ENCODE measurements around the gene TMEM51. TPM values are rescaled to one million over a fixed set of nuclear protein-coding genes. Genes with fewer than 3 reads are reported as not detected.

Gene TMEM51
- total RNA-seq, 1 donor from 2014 or later: 6.9 TPM

DNA sequence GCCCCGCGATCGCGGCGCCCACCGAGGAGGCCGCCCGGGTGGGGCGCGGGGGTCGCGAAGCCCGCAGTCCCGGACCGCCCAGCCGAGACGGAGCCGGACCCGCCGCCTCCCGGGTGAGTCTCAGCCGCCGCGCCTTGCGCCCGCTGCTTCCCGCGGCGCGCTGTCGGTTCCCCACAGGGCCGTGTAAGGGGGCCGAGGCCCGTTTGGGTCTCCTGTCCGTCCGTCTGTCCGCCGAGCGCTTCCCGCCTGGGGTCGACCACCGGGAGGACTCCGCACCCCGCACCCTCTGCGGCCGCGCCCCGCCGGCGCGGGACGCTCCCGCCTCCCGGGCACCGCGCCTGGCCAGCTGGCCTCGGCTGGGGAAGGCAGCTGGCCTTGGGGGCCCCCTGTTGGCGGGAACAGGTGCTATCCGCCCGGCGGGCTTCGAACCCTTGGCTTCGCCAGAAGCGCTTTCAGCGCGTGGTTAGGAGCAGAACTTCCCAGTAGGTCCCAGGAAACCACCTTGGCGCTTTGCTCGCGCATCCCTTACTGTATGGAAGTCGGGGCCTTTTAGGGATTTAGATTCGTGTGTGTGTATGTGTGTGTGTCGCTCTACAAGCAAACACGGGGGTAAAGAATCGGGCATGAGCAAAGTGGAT lies 414 bp downstream of the TMEM51 start:
- DNase-seq (ENCODE audit: low read depth) (no peak), FAIRE-seq (no peak)
- no peaks in the 10 kb centered on the region for H3K79me2 ChIP-seq (ENCODE audit: insufficient read depth, low read length)
- peaks cover 8% of the 10 kb centered on the region for H3K9me3 Mint-ChIP-seq (ENCODE audit: unreplicated experiment)
- H4K20me1 ChIP-seq (ENCODE audit: insufficient read depth, low read length): peaks cover 11% of the 10 kb centered on the region
- H3K9ac ChIP-seq (ENCODE audit: low read length): peak overlapping the region; percentile 72
- peaks cover 5% of the 10 kb centered on the region for H3K36me3 Mint-ChIP-seq (ENCODE audit: low read depth, unreplicated experiment)
- peak overlapping the region; percentile 62 for H3K4me3 ChIP-seq (ENCODE audit: insufficient read depth, low read depth, low read length)
- peaks cover 10% of the 10 kb centered on the region for H3K4me1 ChIP-seq (ENCODE audit: insufficient read depth, low read length)
- peak overlapping the region; percentile 83 for H2AFZ ChIP-seq (ENCODE audit: low read depth, low read length)
- peak overlapping the region; percentile 89 for H3K4me2 ChIP-seq (ENCODE audit: low read length)
- no peak overlapping the region for H3K27ac ChIP-seq (ENCODE audit: low read depth, low read length)
- TF ChIP-seq EZH2 (IDR thresholded peaks at IDR 0.05; ENCODE audit: insufficient read depth, low read length): no peak
- TF ChIP-seq, protein P1, sequence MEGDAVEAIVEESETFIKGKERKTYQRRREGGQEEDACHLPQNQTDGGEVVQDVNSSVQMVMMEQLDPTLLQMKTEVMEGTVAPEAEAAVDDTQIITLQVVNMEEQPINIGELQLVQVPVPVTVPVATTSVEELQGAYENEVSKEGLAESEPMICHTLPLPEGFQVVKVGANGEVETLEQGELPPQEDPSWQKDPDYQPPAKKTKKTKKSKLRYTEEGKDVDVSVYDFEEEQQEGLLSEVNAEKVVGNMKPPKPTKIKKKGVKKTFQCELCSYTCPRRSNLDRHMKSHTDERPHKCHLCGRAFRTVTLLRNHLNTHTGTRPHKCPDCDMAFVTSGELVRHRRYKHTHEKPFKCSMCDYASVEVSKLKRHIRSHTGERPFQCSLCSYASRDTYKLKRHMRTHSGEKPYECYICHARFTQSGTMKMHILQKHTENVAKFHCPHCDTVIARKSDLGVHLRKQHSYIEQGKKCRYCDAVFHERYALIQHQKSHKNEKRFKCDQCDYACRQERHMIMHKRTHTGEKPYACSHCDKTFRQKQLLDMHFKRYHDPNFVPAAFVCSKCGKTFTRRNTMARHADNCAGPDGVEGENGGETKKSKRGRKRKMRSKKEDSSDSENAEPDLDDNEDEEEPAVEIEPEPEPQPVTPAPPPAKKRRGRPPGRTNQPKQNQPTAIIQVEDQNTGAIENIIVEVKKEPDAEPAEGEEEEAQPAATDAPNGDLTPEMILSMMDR (IDR thresholded peaks at IDR 0.05; ENCODE audit: insufficient read depth, low read depth, low read length): peak; percentile 39
- peaks cover 8% of the 10 kb centered on the region for H3K27me3 ChIP-seq (ENCODE audit: insufficient read depth, low read length)
- no peaks in the 10 kb centered on the region for H3K9me3 ChIP-seq (ENCODE audit: insufficient read depth, low read depth, low read length)
- H3K27ac Mint-ChIP-seq (ENCODE audit: unreplicated experiment): no peak overlapping the region
- H3K4me1 Mint-ChIP-seq (ENCODE audit: low read depth, unreplicated experiment): peaks cover 17% of the 10 kb centered on the region
- peaks cover 20% of the 10 kb centered on the region for H3K27me3 Mint-ChIP-seq (ENCODE audit: low read depth, unreplicated experiment)
- H3K4me3 Mint-ChIP-seq (ENCODE audit: unreplicated experiment): peak overlapping the region; percentile 88
- H3K36me3 ChIP-seq (ENCODE audit: insufficient read depth, low read length): no peaks in the 10 kb centered on the region

DNA sequence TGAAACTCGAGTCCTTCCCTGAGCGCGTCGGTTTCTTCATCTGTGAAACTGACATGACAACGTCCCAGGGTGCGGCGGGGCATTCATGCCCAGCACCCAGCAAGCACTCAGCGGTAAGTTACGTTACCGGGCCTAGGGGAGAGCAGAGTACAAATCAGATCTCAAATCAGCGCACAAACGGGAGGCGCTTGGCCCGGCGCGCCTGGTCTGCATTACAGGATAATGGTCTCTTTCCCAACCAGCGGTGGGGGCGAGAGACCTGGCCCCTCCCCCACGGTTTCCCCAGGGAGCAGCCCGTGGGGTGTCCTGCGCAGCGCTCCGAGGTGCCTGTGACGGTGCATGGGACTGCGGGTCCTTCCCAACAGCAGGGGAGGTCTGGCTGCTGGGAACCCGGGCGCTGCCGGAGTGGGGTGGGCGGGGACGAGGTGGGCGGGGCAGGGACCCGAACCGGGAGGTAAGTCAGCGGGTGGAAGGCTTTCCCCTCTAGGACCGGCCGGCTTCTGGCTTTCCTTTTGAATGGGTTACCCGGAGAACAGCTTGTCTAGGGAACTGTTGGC lies 1.0 kb downstream of the TMEM51 start:
- no peaks in the 10 kb centered on the region for H3K9me3 ChIP-seq (ENCODE audit: insufficient read depth, low read depth, low read length)
- TF ChIP-seq EZH2 (IDR thresholded peaks at IDR 0.05; ENCODE audit: insufficient read depth, low read length): no peak
- TF ChIP-seq, protein P1 (IDR thresholded peaks at IDR 0.05; ENCODE audit: insufficient read depth, low read depth, low read length): no peak
- H3K4me1 ChIP-seq (ENCODE audit: insufficient read depth, low read length): peaks cover 10% of the 10 kb centered on the region
- H3K27me3 ChIP-seq (ENCODE audit: insufficient read depth, low read length): peaks cover 8% of the 10 kb centered on the region
- Mint-ChIP-seq H3K9me3 (ENCODE audit: unreplicated experiment) (peaks cover 8% of the 10 kb centered on the region), H3K4me3 (ENCODE audit: unreplicated experiment) (peak overlapping the region; percentile 88), H3K4me1 (ENCODE audit: low read depth, unreplicated experiment) (peaks cover 20% of the 10 kb centered on the region), H3K27ac (ENCODE audit: unreplicated experiment) (no peak overlapping the region), H3K36me3 (ENCODE audit: low read depth, unreplicated experiment) (peaks cover 5% of the 10 kb centered on the region), H3K27me3 (ENCODE audit: low read depth, unreplicated experiment) (peaks cover 20% of the 10 kb centered on the region)
- DNase-seq (ENCODE audit: low read depth) (no peak), FAIRE-seq (no peak)
- H3K79me2 ChIP-seq (ENCODE audit: insufficient read depth, low read length): no peaks in the 10 kb centered on the region
- H2AFZ ChIP-seq (ENCODE audit: low read depth, low read length): peak overlapping the region; percentile 83
- peaks cover 11% of the 10 kb centered on the region for H4K20me1 ChIP-seq (ENCODE audit: insufficient read depth, low read length)
- peak overlapping the region; percentile 72 for H3K9ac ChIP-seq (ENCODE audit: low read length)
- no peaks in the 10 kb centered on the region for H3K36me3 ChIP-seq (ENCODE audit: insufficient read depth, low read length)
- H3K4me2 ChIP-seq (ENCODE audit: low read length): peak overlapping the region; percentile 89
- H3K4me3 ChIP-seq (ENCODE audit: insufficient read depth, low read depth, low read length): peak overlapping the region; percentile 62
- no peak overlapping the region for H3K27ac ChIP-seq (ENCODE audit: low read depth, low read length)

DNA sequence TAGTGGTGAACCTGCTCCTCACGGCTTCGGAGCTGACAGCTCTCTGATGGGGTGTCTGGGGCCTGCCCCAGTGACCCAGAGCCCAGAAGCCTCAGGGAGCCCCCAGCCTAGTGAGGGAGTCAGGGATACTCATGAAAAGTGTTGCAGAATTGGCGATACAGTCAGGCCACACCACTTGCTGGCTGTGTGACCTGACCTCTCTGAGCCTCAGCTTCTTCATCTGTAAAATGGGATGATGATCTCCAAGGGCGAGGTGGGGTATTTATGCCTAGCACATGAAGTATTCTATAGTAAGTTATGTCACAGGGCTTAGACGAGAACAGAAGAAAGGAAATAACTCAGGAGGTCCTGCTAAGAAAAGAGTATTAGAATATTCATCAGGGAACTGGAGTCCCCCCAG lies 1.6 kb downstream of the TMEM51 start:
- peaks cover 11% of the 10 kb centered on the region for H4K20me1 ChIP-seq (ENCODE audit: insufficient read depth, low read length)

More for the DNA sequence above, 1.6 kb downstream of the TMEM51 start:
- Mint-ChIP-seq H3K4me1 (ENCODE audit: low read depth, unreplicated experiment) (peaks cover 20% of the 10 kb centered on the region), H3K4me3 (ENCODE audit: unreplicated experiment) (peak overlapping the region; percentile 88), H3K27ac (ENCODE audit: unreplicated experiment) (no peak overlapping the region), H3K36me3 (ENCODE audit: low read depth, unreplicated experiment) (peaks cover 5% of the 10 kb centered on the region), H3K9me3 (ENCODE audit: unreplicated experiment) (peaks cover 8% of the 10 kb centered on the region), H3K27me3 (ENCODE audit: low read depth, unreplicated experiment) (peaks cover 16% of the 10 kb centered on the region)
- FAIRE-seq (no peak), DNase-seq (ENCODE audit: low read depth) (no peak)
- Histone ChIP-seq H3K4me1 (ENCODE audit: insufficient read depth, low read length) (peaks cover 10% of the 10 kb centered on the region), H3K4me2 (ENCODE audit: low read length) (peak overlapping the region; percentile 89), H3K79me2 (ENCODE audit: insufficient read depth, low read length) (no peaks in the 10 kb centered on the region), H2AFZ (ENCODE audit: low read depth, low read length) (no peak overlapping the region), H3K27me3 (ENCODE audit: insufficient read depth, low read length) (peaks cover 6% of the 10 kb centered on the region), H3K36me3 (ENCODE audit: insufficient read depth, low read length) (no peaks in the 10 kb centered on the region), H3K4me3 (ENCODE audit: insufficient read depth, low read depth, low read length) (no peak overlapping the region), H3K9ac (ENCODE audit: low read length) (no peak overlapping the region), H3K27ac (ENCODE audit: low read depth, low read length) (no peak overlapping the region), H3K9me3 (ENCODE audit: insufficient read depth, low read depth, low read length) (no peaks in the 10 kb centered on the region)
- no peak for TF ChIP-seq EZH2 (IDR thresholded peaks at IDR 0.05; ENCODE audit: insufficient read depth, low read length)
- TF ChIP-seq, protein P1 (IDR thresholded peaks at IDR 0.05; ENCODE audit: insufficient read depth, low read depth, low read length): no peak

Data from astrocyte (in vitro differentiated cells and primary cell).